Measurements from ENCODE around the gene IMPACT. TPM values are rescaled to one million over a fixed set of nuclear protein-coding genes. Genes with fewer than 3 reads are reported as not detected.

Gene IMPACT
- total RNA-seq, 1 experiment from 2014 or later: 36.2 TPM

- Histone ChIP-seq H3K27ac (ENCODE audit: low read length) (no peak overlapping the region), H3K36me3 (ENCODE audit: control insufficient read depth, insufficient read depth, low read length) (no peaks in the 10 kb centered on the region), H3K27me3 (ENCODE audit: control insufficient read depth, insufficient read depth, low read length) (no peaks in the 10 kb centered on the region), H3K4me1 (ENCODE audit: control insufficient read depth, insufficient read depth, low read length) (no peaks in the 10 kb centered on the region), H3K4me3 (ENCODE audit: low read depth in 2 of 2, low read length in 2 of 2) (no peak overlapping the region), H3K9me3 (ENCODE audit: control insufficient read depth, insufficient read depth, low read depth, low read length) (no peaks in the 10 kb centered on the region)
- TF ChIP-seq SIN3A (IDR thresholded peaks at IDR 0.05; ENCODE audit: borderline replicate concordance, insufficient read depth, low read depth, low read length): no peak
- TF ChIP-seq CTCF (IDR thresholded peaks at IDR 0.05): no peak
- no peak for TF ChIP-seq TCF7L2 (IDR thresholded peaks at IDR 0.05; ENCODE audit: low read depth, low read length)
- no peak for TF ChIP-seq REST (IDR thresholded peaks at IDR 0.05; ENCODE audit: insufficient read depth in 1 of 2, low read depth in 2 of 2, low read length in 1 of 2)
- TF ChIP-seq POLR2AphosphoS5 (IDR thresholded peaks at IDR 0.05; ENCODE audit: low read depth, low read length): no peak
- no TSS peak for BruUV-seq (replicated peaks)
- DNase-seq (ENCODE audit: low read depth, low spot score) (no peak), ATAC-seq (no peak)
- in situ Hi-C loops (cut with HindIII; ENCODE audit: low pct_unique_long_range_greater_than_20kb, low sequenced_read_pairs) (no loop called here), intact Hi-C loops (cut with micrococcal nuclease; ENCODE audit: unreplicated experiment) (no loop called here)
- CTCF ChIA-PET: no interaction called here
- POLR2A ChIA-PET: no interaction called here
These were observed 47.9 kb downstream of the IMPACT start for GRCh38 chr18:24474406-24474805.

- DNase-seq (ENCODE audit: low read depth, low spot score) (no peak), ATAC-seq (no peak)
- Histone ChIP-seq H3K9me3 (ENCODE audit: control insufficient read depth, insufficient read depth, low read depth, low read length) (no peaks in the 10 kb centered on the region), H3K27me3 (ENCODE audit: control insufficient read depth, insufficient read depth, low read length) (no peaks in the 10 kb centered on the region), H3K27ac (ENCODE audit: low read length) (no peak overlapping the region), H3K4me3 (ENCODE audit: low read depth in 2 of 2, low read length in 2 of 2) (no peak overlapping the region), H3K4me1 (ENCODE audit: control insufficient read depth, insufficient read depth, low read length) (no peaks in the 10 kb centered on the region), H3K36me3 (ENCODE audit: control insufficient read depth, insufficient read depth, low read length) (no peaks in the 10 kb centered on the region)
- ChIA-PET POLR2A (no interaction called here), CTCF (no interaction called here)
- intact Hi-C loops (cut with micrococcal nuclease; ENCODE audit: unreplicated experiment): no loop called here
- BruUV-seq (replicated peaks): no TSS peak
- in situ Hi-C loops (cut with HindIII; ENCODE audit: low pct_unique_long_range_greater_than_20kb, low sequenced_read_pairs): no loop called here
- TF ChIP-seq REST (IDR thresholded peaks at IDR 0.05; ENCODE audit: insufficient read depth in 1 of 2, low read depth in 2 of 2, low read length in 1 of 2) (no peak), CTCF (IDR thresholded peaks at IDR 0.05) (no peak), POLR2AphosphoS5 (IDR thresholded peaks at IDR 0.05; ENCODE audit: low read depth, low read length) (no peak), SIN3A (IDR thresholded peaks at IDR 0.05; ENCODE audit: borderline replicate concordance, insufficient read depth, low read depth, low read length) (no peak), TCF7L2 (IDR thresholded peaks at IDR 0.05; ENCODE audit: low read depth, low read length) (no peak)
These were observed 49.6 kb downstream of the IMPACT start for GRCh38 chr18:24475926-24476589.

Measured in Panc1 (cell line).